GM20000 (cell line): Measurements from ENCODE around the gene FUBP1.

Experiments used
- DNase-seq: peaks from one replicate; pipeline ENCODE4 v3.0.0; 2012; ENCODE audit warnings: low spot score
- CTCF ChIP-seq: IDR thresholded peaks from 2 replicates; pipeline ENCODE4 v1.5.1; 2012; ENCODE audit warnings: mild to moderate bottlenecking, control low read depth; ENCODE audit errors: extremely low read depth, missing control alignments

The FUBP1 gene

GRCh38 chr1:77975386-77975785, 3.5 kb downstream of the FUBP1 start:
- DNase-seq: no peak

GRCh38 chr1:77972080-77972479, 6.8 kb downstream of the FUBP1 start:
- TF ChIP-seq CTCF: no peak
- no peak for DNase-seq

More at GRCh38 chr1:77975386-77975785, 3.5 kb downstream of the FUBP1 start:
- no peak for TF ChIP-seq CTCF

GRCh38 chr1:77970192-77970591, 8.7 kb downstream of the FUBP1 start:
- no peak for TF ChIP-seq CTCF
- DNase-seq: no peak

- no peak for DNase-seq
- TF ChIP-seq CTCF: no peak
Measured at GRCh38 chr1:77966291-77966690, 12.6 kb downstream of the FUBP1 start.

GRCh38 chr1:77961392-77961791, 17.5 kb downstream of the FUBP1 start:
- no peak for TF ChIP-seq CTCF
- DNase-seq: no peak

- DNase-seq: no peak
- TF ChIP-seq CTCF: no peak
Measured at GRCh38 chr1:77958850-77959249, 20.0 kb downstream of the FUBP1 start.

GRCh38 chr1:77958391-77958790, 20.5 kb downstream of the FUBP1 start:
- no peak for DNase-seq
- no peak for TF ChIP-seq CTCF
